Gastroesophageal sphincter (tissue), 3 donors: ENCODE results near the gene FH.

Experiments used
- POLR2A ChIP-seq, 2 donors: fragments of 450-650 bp; IDR thresholded peaks; one replicate each; pipeline ENCODE4 v1.6.1; 2017; ENCODE audit warnings: antibody characterized with exemption in 2 of 2, mild to moderate bottlenecking in 2 of 2, moderate library complexity in 1 of 2
- POLR2AphosphoS5 ChIP-seq: sonication (generic); formaldehyde crosslinking; IDR thresholded peaks from one replicate; pipeline ENCODE4 v1.6.1; 2017; ENCODE audit warnings: antibody characterized with exemption
- TF ChIP-seq, protein P1 (sequence below), 4 experiments: fragments of 200-600 bp in 2 of 4; fragments of 450-650 bp in 2 of 4; sonication (generic) in 1 of 4; IDR thresholded peaks; one replicate each; pipeline ENCODE4 v1.5.1; 2017 to 2019; ENCODE audit warnings: antibody characterized with exemption in 4 of 4, mild to moderate bottlenecking in 2 of 4, moderate library complexity in 2 of 4

DNA sequence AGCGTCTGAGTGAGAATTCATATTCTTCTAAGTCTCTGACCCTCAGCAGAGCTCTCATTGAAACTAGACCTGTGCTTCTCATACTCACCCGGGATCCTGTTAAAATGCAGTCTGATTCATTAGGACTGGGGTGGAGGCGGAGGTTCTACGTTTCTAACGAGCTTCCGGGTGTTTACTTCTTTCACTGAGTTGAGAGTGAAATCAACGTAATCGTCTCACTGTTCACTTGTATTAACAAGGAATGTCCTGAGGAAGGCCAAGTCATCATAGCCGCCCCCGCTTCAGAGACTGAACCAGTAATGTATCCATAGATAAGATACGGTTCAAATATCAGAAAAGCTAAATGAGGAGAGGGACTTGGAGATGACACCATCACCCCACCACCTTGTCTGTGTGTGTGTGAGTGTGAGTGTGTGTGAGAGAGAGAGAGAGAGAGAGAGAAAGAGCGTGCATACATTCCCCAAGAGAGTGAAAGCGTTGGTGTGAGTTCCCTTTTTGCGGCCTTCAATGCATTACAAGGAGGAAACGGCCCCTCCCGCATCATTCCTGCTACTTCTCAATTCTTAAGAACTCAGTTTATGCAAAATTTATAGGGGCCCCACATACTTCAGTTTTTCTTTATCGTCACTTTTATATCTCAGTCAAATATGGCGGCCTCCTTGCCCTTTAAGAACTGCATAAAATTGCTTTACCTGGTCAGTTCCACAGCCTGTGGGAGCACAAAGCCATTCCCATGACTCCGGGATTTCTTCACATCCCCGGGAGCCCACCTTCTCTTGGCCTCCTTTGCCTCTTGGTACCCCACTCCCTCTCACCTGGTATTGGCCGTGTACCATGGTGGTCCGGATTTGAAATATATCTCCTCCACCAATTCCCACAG lies 32.4 kb upstream of the FH start:
- no peak for TF ChIP-seq POLR2A (IDR thresholded peaks at IDR 0.05)
- TF ChIP-seq, protein P1, sequence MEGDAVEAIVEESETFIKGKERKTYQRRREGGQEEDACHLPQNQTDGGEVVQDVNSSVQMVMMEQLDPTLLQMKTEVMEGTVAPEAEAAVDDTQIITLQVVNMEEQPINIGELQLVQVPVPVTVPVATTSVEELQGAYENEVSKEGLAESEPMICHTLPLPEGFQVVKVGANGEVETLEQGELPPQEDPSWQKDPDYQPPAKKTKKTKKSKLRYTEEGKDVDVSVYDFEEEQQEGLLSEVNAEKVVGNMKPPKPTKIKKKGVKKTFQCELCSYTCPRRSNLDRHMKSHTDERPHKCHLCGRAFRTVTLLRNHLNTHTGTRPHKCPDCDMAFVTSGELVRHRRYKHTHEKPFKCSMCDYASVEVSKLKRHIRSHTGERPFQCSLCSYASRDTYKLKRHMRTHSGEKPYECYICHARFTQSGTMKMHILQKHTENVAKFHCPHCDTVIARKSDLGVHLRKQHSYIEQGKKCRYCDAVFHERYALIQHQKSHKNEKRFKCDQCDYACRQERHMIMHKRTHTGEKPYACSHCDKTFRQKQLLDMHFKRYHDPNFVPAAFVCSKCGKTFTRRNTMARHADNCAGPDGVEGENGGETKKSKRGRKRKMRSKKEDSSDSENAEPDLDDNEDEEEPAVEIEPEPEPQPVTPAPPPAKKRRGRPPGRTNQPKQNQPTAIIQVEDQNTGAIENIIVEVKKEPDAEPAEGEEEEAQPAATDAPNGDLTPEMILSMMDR (IDR thresholded peaks at IDR 0.05), result no peak
- no peak for TF ChIP-seq POLR2AphosphoS5
